Ishikawa (cell line): ENCODE measurements around the gene GALNT7.

ENCODE experiments used
- CEBPB ChIP-seq: IDR thresholded peaks from 2 replicates; pipeline ENCODE4 v1.6.1; 2012
- CREB1 ChIP-seq: IDR thresholded peaks from 2 replicates; pipeline ENCODE4 v1.6.1; 2012; ENCODE audit warnings: low read depth
- EGR1 ChIP-seq: IDR thresholded peaks from 2 replicates; pipeline ENCODE4 v1.6.1; 2012
- EP300 ChIP-seq: IDR thresholded peaks from 2 replicates; pipeline ENCODE4 v1.6.1; 2012; ENCODE audit warnings: borderline replicate concordance
- FOXM1 ChIP-seq: IDR thresholded peaks from 2 replicates; pipeline ENCODE4 v1.6.1; 2012; ENCODE audit warnings: low read depth, borderline replicate concordance
- MAX ChIP-seq: IDR thresholded peaks from 2 replicates; pipeline ENCODE4 v1.6.1; 2012
- NFIC ChIP-seq: IDR thresholded peaks from 2 replicates; pipeline ENCODE4 v1.6.1; 2012
- RAD21 ChIP-seq: IDR thresholded peaks from 2 replicates; pipeline ENCODE4 v1.6.1; 2012; ENCODE audit warnings: low read depth
- REST ChIP-seq: IDR thresholded peaks from 2 replicates; pipeline ENCODE4 v1.6.1; 2012; ENCODE audit warnings: low read depth, mild to moderate bottlenecking
- TAF1 ChIP-seq: IDR thresholded peaks from 2 replicates; pipeline ENCODE4 v1.6.1; 2012; ENCODE audit warnings: low read depth, mild to moderate bottlenecking
- TCF12 ChIP-seq: IDR thresholded peaks from 2 replicates; pipeline ENCODE4 v1.6.1; 2012; ENCODE audit warnings: low read depth
- TEAD4 ChIP-seq: IDR thresholded peaks from 2 replicates; pipeline ENCODE4 v1.6.1; 2012
- YY1 ChIP-seq: IDR thresholded peaks from 2 replicates; pipeline ENCODE4 v1.6.1; 2012; ENCODE audit warnings: low read depth
- ZBTB7A ChIP-seq: IDR thresholded peaks from 2 replicates; pipeline ENCODE4 v1.6.1; 2012; ENCODE audit warnings: low read depth
- TF ChIP-seq, protein P1 (sequence below): IDR thresholded peaks from 2 replicates; pipeline ENCODE4 v1.6.1; 2012

The GALNT7 gene

DNA sequence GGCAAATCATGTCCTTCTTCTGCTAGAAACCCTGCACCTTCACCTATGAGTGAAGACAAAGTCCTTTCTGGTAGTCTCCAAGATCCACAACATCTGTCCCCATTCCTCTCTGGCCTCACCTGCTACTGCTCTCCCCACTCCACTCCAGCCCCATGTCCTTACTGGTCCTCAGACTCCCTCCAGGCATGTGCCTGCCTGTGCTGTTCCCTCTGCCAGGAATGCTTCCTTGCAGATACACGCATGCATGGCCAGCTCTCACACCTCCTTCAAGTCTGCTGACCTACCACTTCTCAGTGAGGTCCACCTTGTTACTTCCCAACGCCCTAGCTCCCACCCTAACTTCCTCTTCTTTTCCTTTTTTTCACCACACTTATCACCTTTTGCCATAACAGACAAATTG is 147.4 kb downstream of the GALNT7 start:
- TF ChIP-seq REST, result no peak
- TF ChIP-seq CREB1, result no peak
- no peak for TF ChIP-seq EP300
- no peak for TF ChIP-seq TAF1
- TF ChIP-seq EGR1, result no peak

DNA sequence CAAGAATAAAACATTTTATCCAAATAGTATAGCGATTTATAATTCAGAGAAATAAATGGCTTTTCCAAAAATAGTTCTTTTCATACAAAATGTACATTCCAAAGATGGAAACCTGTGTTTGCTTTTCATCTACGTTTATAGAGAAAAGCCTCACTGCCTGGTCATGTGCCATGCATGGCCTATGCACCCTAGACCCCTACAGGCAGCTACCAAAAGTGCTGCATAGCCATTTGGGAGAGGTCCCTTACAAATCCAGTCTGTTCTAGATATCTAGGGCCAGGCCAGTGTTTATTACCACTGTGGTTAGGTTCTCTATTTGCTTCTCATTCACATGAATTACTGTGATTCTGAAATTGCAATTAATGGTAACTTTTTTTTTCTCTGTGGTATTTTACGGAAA is 148.4 kb downstream of the GALNT7 start:
- TF ChIP-seq RAD21, result peak; percentile 14; the same call in 1 of the 2 replicates
- no peak for TF ChIP-seq CREB1

DNA sequence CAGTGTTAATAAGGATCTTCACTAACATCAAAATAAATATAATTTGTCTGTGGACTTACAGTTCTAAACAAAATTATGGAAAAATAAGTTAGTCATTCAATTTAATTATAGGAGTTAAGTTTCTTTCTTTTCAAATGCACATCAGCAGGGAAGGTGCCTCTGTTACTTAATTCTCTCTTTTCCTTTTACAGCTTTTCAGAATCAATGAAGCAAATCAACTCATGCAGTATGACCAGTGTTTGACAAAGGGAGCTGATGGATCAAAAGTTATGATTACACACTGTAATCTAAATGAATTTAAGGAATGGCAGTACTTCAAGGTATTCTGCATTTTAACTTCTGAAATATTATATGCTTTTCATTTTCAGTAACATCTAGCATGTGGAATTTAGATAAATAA is 149.6 kb downstream of the GALNT7 start:
- TF ChIP-seq EP300 (no peak), RAD21 (no peak), ZBTB7A (no peak), CEBPB (no peak), EGR1 (no peak), TAF1 (no peak), FOXM1 (no peak), REST (no peak), TCF12 (no peak), NFIC (no peak), CREB1 (no peak)

DNA sequence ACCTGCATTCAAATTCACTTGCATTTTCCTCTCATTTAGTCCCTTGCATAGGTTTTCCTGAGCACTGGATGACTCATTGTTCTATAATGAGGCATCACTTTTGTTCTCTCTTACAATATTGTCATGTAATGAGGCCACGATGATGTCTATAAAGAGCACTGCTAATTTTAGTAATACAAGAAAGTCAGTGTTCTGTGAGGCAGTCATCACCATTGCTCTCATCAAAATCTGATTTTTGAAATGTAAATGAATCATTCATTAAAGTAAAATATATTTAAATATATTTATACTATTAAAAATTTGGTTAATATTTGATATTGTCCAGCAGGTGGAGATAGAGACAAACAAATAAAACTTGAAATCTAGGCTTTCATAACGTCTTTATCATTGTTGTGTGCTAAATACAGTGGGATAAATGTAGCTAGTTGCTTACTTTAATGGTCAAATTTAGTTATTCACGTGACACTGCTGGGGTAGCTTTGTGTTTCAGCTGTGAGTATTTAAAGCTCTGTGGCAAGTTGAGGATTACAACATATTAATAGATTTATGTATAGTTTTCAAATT is 150.1 kb downstream of the GALNT7 start:
- TF ChIP-seq RAD21 (peak; percentile 29; the same call in 1 of the 2 replicates), TAF1 (no peak)

- TF ChIP-seq ZBTB7A (no peak), EGR1 (no peak), YY1 (no peak), MAX (no peak), CREB1 (no peak), TEAD4 (no peak), TAF1 (no peak), CEBPB (no peak)
- TF ChIP-seq, protein P1, sequence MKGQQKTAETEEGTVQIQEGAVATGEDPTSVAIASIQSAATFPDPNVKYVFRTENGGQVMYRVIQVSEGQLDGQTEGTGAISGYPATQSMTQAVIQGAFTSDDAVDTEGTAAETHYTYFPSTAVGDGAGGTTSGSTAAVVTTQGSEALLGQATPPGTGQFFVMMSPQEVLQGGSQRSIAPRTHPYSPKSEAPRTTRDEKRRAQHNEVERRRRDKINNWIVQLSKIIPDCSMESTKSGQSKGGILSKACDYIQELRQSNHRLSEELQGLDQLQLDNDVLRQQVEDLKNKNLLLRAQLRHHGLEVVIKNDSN, result no peak
These were observed 151.1 kb downstream of the GALNT7 start for GRCh38 chr4:173319696-173320095.

GRCh38 chr4:173325007-173325736 is 156.6 kb downstream of the GALNT7 start:
- TF ChIP-seq EGR1 (no peak), RAD21 (no peak), TEAD4 (no peak), EP300 (no peak), TAF1 (no peak), ZBTB7A (no peak), NFIC (no peak), MAX (no peak), CEBPB (no peak), TCF12 (no peak), YY1 (no peak), CREB1 (no peak), REST (no peak), FOXM1 (no peak)
- TF ChIP-seq, protein P1, result no peak
